Naive thymus-derived CD4-positive, alpha-beta T cell (primary cell): ENCODE results near the gene STOX1. TPM values are rescaled to one million over a fixed set of nuclear protein-coding genes. Genes with fewer than 3 reads are reported as not detected.
"Not testable (repeated sequence)": the region's sequence is repeated elsewhere in the genome, so short reads cannot be mapped to it uniquely, and the experiment has no call there.

Experiments
- ATAC-seq: fragments of 150-1000 bp; cut with Tn5 transposase; 2 replicates; pipeline ENCODE4 v1.10.0; 2021; ENCODE audit warnings: mild to moderate bottlenecking, moderate library complexity
- CTCF ChIA-PET: fragments of 350-600 bp; sonication (Branson Sonifier 250); formaldehyde crosslinking; loops from one replicate; lab custom pipeline; 2021; ENCODE audit warnings: antibody characterized with exemption; lab: Charles Lee
- POLR2A ChIA-PET: fragments of 350-600 bp; sonication (Branson Sonifier 250); formaldehyde crosslinking; loops from one replicate; lab custom pipeline; 2021; ENCODE audit warnings: antibody characterized with exemption, inconsistent platforms; lab: Charles Lee
- DNase-seq, 9 donors: peaks; one replicate each; pipeline versions ENCODE4 v3.0.0 to v3.0.0-alpha.2; 2020 to 2022; ENCODE audit warnings: mixed read lengths in 1 of 9
- H3K27ac ChIP-seq: one replicate; pipeline ENCODE4 v1.7.0; 2013; ENCODE audit warnings: mild to moderate bottlenecking, low read depth, low read length, moderate library complexity
- H3K27me3 ChIP-seq, 2 donors: one replicate each; pipeline ENCODE4 v1.7.0; 2013; ENCODE audit warnings: low read length in 2 of 2, mild to moderate bottlenecking in 2 of 2, moderate library complexity in 2 of 2; ENCODE audit not compliant: control insufficient read depth in 2 of 2, insufficient read depth in 2 of 2
- H3K36me3 ChIP-seq, 3 experiments: 1 replicate in 2 of 3; 2 replicates in 1 of 3; pipeline ENCODE4 v1.7.0; 2013; ENCODE audit warnings: low read length in 3 of 3, mild to moderate bottlenecking in 3 of 3, moderate library complexity in 1 of 3; ENCODE audit not compliant: insufficient read depth in 3 of 3, control insufficient read depth in 2 of 3
- H3K4me1 ChIP-seq, 2 donors: one replicate each; pipeline ENCODE4 v1.7.0; 2013; ENCODE audit warnings: low read length in 2 of 2, mild to moderate bottlenecking in 2 of 2, moderate library complexity in 1 of 2; ENCODE audit not compliant: control insufficient read depth in 2 of 2, insufficient read depth in 2 of 2
- H3K4me3 ChIP-seq: 2 replicates; pipeline ENCODE4 v1.7.0; 2013; ENCODE audit warnings: mild to moderate bottlenecking, low read length
- H3K9me3 ChIP-seq, 3 experiments: 1 replicate in 2 of 3; 2 replicates in 1 of 3; pipeline ENCODE4 v1.7.0; 2013; ENCODE audit warnings: low read length in 3 of 3; ENCODE audit not compliant: control insufficient read depth in 2 of 3
- H3K27ac Mint-ChIP-seq, 9 donors: one replicate each; pipeline ENCODE4 v1.8.0; 2020 to 2022; ENCODE audit warnings: mixed read lengths in 9 of 9, mild to moderate bottlenecking in 8 of 9, moderate library complexity in 5 of 9, inconsistent platforms in 2 of 9
- H3K27me3 Mint-ChIP-seq, 5 donors: one replicate each; pipeline ENCODE4 v1.8.0; 2021 to 2022; ENCODE audit warnings: mixed read lengths in 5 of 5, mild to moderate bottlenecking in 1 of 5
- H3K36me3 Mint-ChIP-seq, 5 donors: one replicate each; pipeline ENCODE4 v1.8.0; 2020 to 2022; ENCODE audit warnings: mixed read lengths in 5 of 5, mild to moderate bottlenecking in 3 of 5, inconsistent platforms in 1 of 5
- H3K4me1 Mint-ChIP-seq, 7 donors: one replicate each; pipeline ENCODE4 v1.8.0; 2020 to 2022; ENCODE audit warnings: mixed read lengths in 7 of 7, mild to moderate bottlenecking in 3 of 7, inconsistent platforms in 1 of 7
- H3K4me3 Mint-ChIP-seq, 10 donors: one replicate each; pipeline ENCODE4 v1.8.0; 2020 to 2022; ENCODE audit warnings: mild to moderate bottlenecking in 10 of 10, mixed read lengths in 10 of 10, moderate library complexity in 6 of 10, inconsistent platforms in 2 of 10
- H3K9me3 Mint-ChIP-seq, 11 donors: one replicate each; pipeline ENCODE4 v1.8.0; 2020 to 2022; ENCODE audit warnings: mixed read lengths in 11 of 11, mild to moderate bottlenecking in 4 of 11, inconsistent platforms in 1 of 11, moderate library complexity in 1 of 11
- intact Hi-C, 2 donors: fragments of 100-400 bp; cut with micrococcal nuclease; formaldehyde crosslinking; loops; one replicate each; pipeline ENCODE4 v1.15.1; 2023
- polyA plus RNA-seq, 2 donors: library from polyadenylated mRNA; unstranded; fragments of 300-500 nt; fragmentation: Illumina TruSeq; gene quantifications; one replicate each; pipeline ENCODE4 v1.2.3, GENCODE V29; 2021
- total RNA-seq, 6 experiments: library from RNA in 5 of 6; stranded (reverse) in 5 of 6; gene quantifications; 1 replicate in 5 of 6; 2 replicates in 1 of 6; pipeline ENCODE4 v1.2.3 and lab custom pipeline; 2021 to 2026

STOX1 gene
- total and polyA plus RNA-seq, 7 experiments from 2014 or later = 0.29 to 1.4 (median 0.79) TPM

DNA sequence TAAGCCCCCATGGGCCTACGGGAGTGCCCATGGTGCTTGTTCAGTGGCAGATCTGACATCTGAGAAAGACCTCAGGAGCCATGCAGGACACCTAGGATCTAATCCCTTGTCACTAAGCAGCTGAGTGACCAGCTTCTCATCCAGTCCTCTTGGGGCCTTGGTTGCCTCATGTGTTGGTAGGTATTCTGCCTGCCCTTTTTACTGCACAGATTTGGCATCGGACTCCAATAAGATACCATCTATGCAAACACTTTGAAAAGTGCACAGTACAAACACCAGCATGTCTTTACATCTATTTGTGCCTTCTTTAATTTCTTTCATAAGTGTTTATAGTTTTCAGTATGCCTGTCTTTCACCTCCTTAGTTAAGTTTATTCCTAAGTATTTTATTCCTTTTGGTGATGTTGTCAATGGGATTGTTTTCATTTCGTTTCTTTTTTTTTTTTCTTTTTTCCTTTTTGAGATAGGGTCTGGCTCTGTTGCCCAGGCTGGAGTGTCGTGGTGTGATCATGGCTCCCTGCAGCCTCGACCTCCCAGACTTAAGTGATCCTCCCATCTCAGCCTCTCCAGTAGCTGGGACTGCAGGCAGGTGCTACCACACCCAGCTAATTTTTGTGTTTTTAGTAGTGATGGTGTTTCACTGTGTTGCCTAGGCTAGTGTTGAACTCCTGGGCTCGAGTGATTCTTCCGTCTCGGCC lies 10.4 kb downstream of the STOX1 start:
- ATAC-seq = no peak
- H3K9me3 Mint-ChIP-seq = no peaks in the 10 kb centered on the region
- no peaks in the 10 kb centered on the region for H3K36me3 Mint-ChIP-seq
- no peak overlapping the region for H3K4me3 ChIP-seq
- DNase-seq = no peak
- H3K4me3 Mint-ChIP-seq = no peak overlapping the region
- H3K4me1 ChIP-seq = no peaks in the 10 kb centered on the region
- intact Hi-C loops = no loop called here
- CTCF ChIA-PET = no interaction called here
- no peak overlapping the region for H3K27ac ChIP-seq
- H3K27ac Mint-ChIP-seq = no peak overlapping the region
- H3K27me3 ChIP-seq = no peaks in the 10 kb centered on the region
- peaks cover 0 to 2% (median 0%) of the 10 kb centered on the region in 7 donors for H3K4me1 Mint-ChIP-seq
- H3K36me3 ChIP-seq = no peaks in the 10 kb centered on the region
- POLR2A ChIA-PET = no interaction called here
- peaks cover 0 to 3% (median 0%) of the 10 kb centered on the region in 5 donors for H3K27me3 Mint-ChIP-seq
- no peaks in the 10 kb centered on the region for H3K9me3 ChIP-seq

- H3K4me3 Mint-ChIP-seq, H3K27ac ChIP-seq, intact Hi-C loops, DNase-seq, H3K27me3 ChIP-seq, H3K9me3 Mint-ChIP-seq, CTCF ChIA-PET, H3K27ac Mint-ChIP-seq, H3K4me1 Mint-ChIP-seq, H3K36me3 ChIP-seq, H3K4me3 ChIP-seq, H3K27me3 Mint-ChIP-seq, H3K36me3 Mint-ChIP-seq, H3K4me1 ChIP-seq, ATAC-seq, H3K9me3 ChIP-seq: not testable (repeated sequence)
- POLR2A ChIA-PET = interaction anchor here (0.6 kb wide), 1 partner anchor 287 kb away, joined by 3 read pairs; no protein-coding TSS in a partner anchor
These were observed 13.3 kb downstream of the STOX1 start for GRCh38 chr10:68840650-68841049.

GRCh38 chr10:68848281-68848680 lies 20.9 kb downstream of the STOX1 start:
- POLR2A ChIA-PET = no interaction called here
- Histone ChIP-seq H3K27me3 (no peaks in the 10 kb centered on the region), H3K27ac (no peak overlapping the region), H3K4me1 (no peaks in the 10 kb centered on the region), H3K36me3 (no peaks in the 10 kb centered on the region), H3K9me3 (no peaks in the 10 kb centered on the region), H3K4me3 (no peak overlapping the region)
- intact Hi-C loops = no loop called here
- CTCF ChIA-PET = no interaction called here
- ATAC-seq (no peak), DNase-seq (no peak)
- no peaks in the 10 kb centered on the region for H3K9me3 Mint-ChIP-seq
- H3K36me3 Mint-ChIP-seq = peaks cover 0 to 4% (median 0%) of the 10 kb centered on the region in 5 donors
- peaks cover 0 to 4% (median 0%) of the 10 kb centered on the region in 5 donors for H3K27me3 Mint-ChIP-seq
- no peak overlapping the region for H3K4me3 Mint-ChIP-seq
- H3K27ac Mint-ChIP-seq = no peak overlapping the region
- H3K4me1 Mint-ChIP-seq = no peaks in the 10 kb centered on the region

DNA sequence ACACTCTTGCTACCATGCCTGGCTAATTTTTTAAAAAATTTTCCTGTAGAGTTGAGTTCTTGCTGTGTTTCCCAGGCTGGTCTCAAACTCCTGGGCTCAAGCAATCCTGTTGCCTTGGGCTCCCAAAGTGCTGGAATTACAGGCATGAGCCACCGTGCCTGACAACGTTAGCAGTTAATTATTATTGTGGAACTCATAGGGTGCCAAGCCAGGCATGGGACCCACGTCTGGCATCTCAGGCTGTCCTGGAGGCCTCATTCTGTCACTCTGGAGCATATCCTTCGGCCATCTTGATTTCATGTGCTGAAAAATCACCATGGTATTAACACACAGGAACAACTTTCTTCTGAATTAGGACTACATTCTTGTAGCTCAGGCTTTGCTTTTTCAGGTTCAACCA lies 21.5 kb downstream of the STOX1 start:
- no peaks in the 10 kb centered on the region for H3K9me3 Mint-ChIP-seq
- no peaks in the 10 kb centered on the region for H3K4me1 ChIP-seq
- ChIA-PET CTCF (no interaction called here), POLR2A (no interaction called here)
- no peak overlapping the region for H3K4me3 ChIP-seq
- peaks cover 0 to 4% (median 0%) of the 10 kb centered on the region in 5 donors for H3K27me3 Mint-ChIP-seq
- H3K27ac Mint-ChIP-seq = no peak overlapping the region
- no peak overlapping the region for H3K4me3 Mint-ChIP-seq
- no peak overlapping the region for H3K27ac ChIP-seq
- intact Hi-C loops = no loop called here
- ATAC-seq = no peak
- H3K4me1 Mint-ChIP-seq = no peaks in the 10 kb centered on the region
- no peaks in the 10 kb centered on the region for H3K27me3 ChIP-seq
- no peaks in the 10 kb centered on the region for H3K9me3 ChIP-seq
- H3K36me3 Mint-ChIP-seq = peaks cover 0 to 4% (median 0%) of the 10 kb centered on the region in 5 donors
- H3K36me3 ChIP-seq = no peaks in the 10 kb centered on the region
- no peak for DNase-seq

- ChIA-PET CTCF (no interaction called here), POLR2A (no interaction called here)
- Histone ChIP-seq H3K27me3 (no peaks in the 10 kb centered on the region), H3K36me3 (no peaks in the 10 kb centered on the region), H3K4me1 (no peaks in the 10 kb centered on the region), H3K4me3 (no peak overlapping the region), H3K27ac (no peak overlapping the region), H3K9me3 (peaks cover 0 to 10% (median 0%) of the 10 kb centered on the region in 3 experiments)
- Mint-ChIP-seq H3K27ac (no peak overlapping the region), H3K9me3 (peaks cover 0 to 23% (median 15%) of the 10 kb centered on the region in 11 donors), H3K36me3 (peaks cover 3 to 14% (median 9%) of the 10 kb centered on the region in 5 donors), H3K4me1 (no peaks in the 10 kb centered on the region), H3K27me3 (peaks cover 0 to 2% (median 0%) of the 10 kb centered on the region in 5 donors), H3K4me3 (no peak overlapping the region)
- no peak for ATAC-seq
- intact Hi-C loops = no loop called here
- DNase-seq = no peak
These were observed 29.0 kb downstream of the STOX1 start for GRCh38 chr10:68856352-68856751.

DNA sequence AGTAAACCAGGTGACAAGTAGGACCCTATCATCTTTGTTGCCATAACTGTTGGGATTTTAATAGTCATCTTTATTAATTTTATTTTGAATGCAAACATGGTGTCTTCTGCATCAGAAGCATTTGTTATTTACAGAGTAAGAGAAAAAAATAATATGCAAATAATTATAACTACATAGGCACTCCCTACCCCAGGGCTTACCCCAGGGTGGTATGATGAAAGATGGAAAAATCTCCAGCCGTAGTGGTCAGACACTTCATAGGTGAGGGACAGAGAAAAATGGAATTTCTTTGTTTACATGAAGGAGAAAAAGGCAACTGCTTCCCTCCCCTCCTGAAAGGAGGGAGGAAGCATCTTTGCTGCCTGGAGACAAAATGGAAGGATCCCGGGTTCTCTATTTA lies 29.7 kb downstream of the STOX1 start:
- H3K4me3 ChIP-seq = no peak overlapping the region
- no peak overlapping the region for H3K27ac ChIP-seq
- Mint-ChIP-seq H3K36me3 (peaks cover 3 to 14% (median 9%) of the 10 kb centered on the region in 5 donors), H3K9me3 (peaks cover 0 to 29% (median 21%) of the 10 kb centered on the region in 11 donors), H3K4me1 (no peaks in the 10 kb centered on the region), H3K27me3 (peaks cover 0 to 2% (median 0%) of the 10 kb centered on the region in 5 donors), H3K4me3 (no peak overlapping the region), H3K27ac (no peak overlapping the region)
- POLR2A ChIA-PET = no interaction called here
- intact Hi-C loops = no loop called here
- H3K4me1 ChIP-seq = no peaks in the 10 kb centered on the region
- CTCF ChIA-PET = no interaction called here
- ATAC-seq (no peak), DNase-seq (no peak)
- no peaks in the 10 kb centered on the region for H3K27me3 ChIP-seq
- H3K36me3 ChIP-seq = no peaks in the 10 kb centered on the region
- peaks cover 0 to 15% (median 0%) of the 10 kb centered on the region in 3 experiments for H3K9me3 ChIP-seq

DNA sequence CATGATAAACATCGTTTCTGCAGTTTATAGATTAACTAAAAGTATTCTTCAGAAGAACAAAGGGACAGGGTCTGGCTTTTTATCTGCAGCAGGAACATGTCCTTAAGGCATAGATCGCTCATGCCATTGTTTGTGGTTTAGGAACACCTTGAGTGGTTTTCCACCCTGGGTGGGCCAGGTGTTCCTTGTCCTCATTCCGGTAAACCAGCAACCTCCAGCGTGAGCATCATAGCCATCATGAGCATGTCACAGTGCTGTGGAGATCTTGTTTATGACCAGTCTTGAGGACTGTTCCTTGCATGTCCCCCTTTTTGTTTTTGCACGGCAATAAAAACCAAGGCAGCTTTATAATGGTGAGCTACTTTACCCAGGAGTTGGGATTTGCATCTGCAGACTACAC lies 33.9 kb downstream of the STOX1 start:
- peaks cover 0 to under 1% (median 0%) of the 10 kb centered on the region in 7 donors for H3K4me1 Mint-ChIP-seq
- H3K4me1 ChIP-seq = no peaks in the 10 kb centered on the region
- POLR2A ChIA-PET = no interaction called here

More for the DNA sequence above, 33.9 kb downstream of the STOX1 start:
- ATAC-seq (no peak), DNase-seq (no peak)
- no peak overlapping the region for H3K27ac ChIP-seq
- H3K4me3 ChIP-seq = no peak overlapping the region
- Mint-ChIP-seq H3K27ac (no peak overlapping the region), H3K9me3 (peaks cover 0 to 38% (median 21%) of the 10 kb centered on the region in 11 donors), H3K27me3 (peaks cover 0 to 2% (median 0%) of the 10 kb centered on the region in 5 donors), H3K4me3 (no peak overlapping the region), H3K36me3 (peaks cover 3 to 22% (median 13%) of the 10 kb centered on the region in 5 donors)
- H3K36me3 ChIP-seq = no peaks in the 10 kb centered on the region
- CTCF ChIA-PET = no interaction called here
- no peaks in the 10 kb centered on the region for H3K27me3 ChIP-seq
- intact Hi-C loops = no loop called here
- peaks cover 0 to 17% (median 0%) of the 10 kb centered on the region in 3 experiments for H3K9me3 ChIP-seq
